ENCODE data around the gene GMPR2. TPM values are rescaled to one million over a fixed set of nuclear protein-coding genes. Genes with fewer than 3 reads are reported as not detected.
"Not testable (repeated sequence)": the region's sequence is repeated elsewhere in the genome, so short reads cannot be mapped to it uniquely, and the experiment has no call there.

The GMPR2 gene
- total RNA-seq, 1 donor from 2014 or later = 73.2 TPM

- no peak for TF ChIP-seq CTCF (IDR thresholded peaks at IDR 0.05)
These were observed 7.6 kb downstream of the GMPR2 start for GRCh38 chr14:24240110-24240918.

GRCh38 chr14:24241829-24242443 lies 9.2 kb downstream of the GMPR2 start:
- ATAC-seq (peak; percentile 94), DNase-seq (peak; percentile 97)
- Histone ChIP-seq H3K27ac (peak overlapping the region; percentile 100), H3K4me3 (peak overlapping the region; percentile 95), H3K9me3 (no peaks in the 10 kb centered on the region), H3K36me3 (peaks cover 44% of the 10 kb centered on the region), H3K27me3 (no peaks in the 10 kb centered on the region), H3K4me1 (peaks cover 41% of the 10 kb centered on the region)
- peak; percentile 56 for TF ChIP-seq CTCF (IDR thresholded peaks at IDR 0.05)
- intact Hi-C loops (cut with DNase I) = no loop called here

More at GRCh38 chr14:24240110-24240918, 7.6 kb downstream of the GMPR2 start:
- H3K36me3 ChIP-seq = peaks cover 60% of the 10 kb centered on the region
- H3K27ac ChIP-seq = no peak overlapping the region
- ATAC-seq (no peak), DNase-seq (peak; percentile 21)
- intact Hi-C loops (cut with DNase I) = no loop called here
- H3K9me3 ChIP-seq = no peaks in the 10 kb centered on the region
- H3K4me1 ChIP-seq = peaks cover 41% of the 10 kb centered on the region
- no peaks in the 10 kb centered on the region for H3K27me3 ChIP-seq
- peak overlapping the region; percentile 2 for H3K4me3 ChIP-seq

- no peak for ATAC-seq
- peak overlapping the region; percentile 95 for H3K4me3 ChIP-seq
- DNase-seq = no peak
These were observed 10.7 kb downstream of the GMPR2 start for GRCh38 chr14:24243336-24243836.

GRCh38 chr14:24245350-24245749 lies 12.6 kb downstream of the GMPR2 start:
- Histone ChIP-seq H3K4me1 (peaks cover 22% of the 10 kb centered on the region), H3K36me3 (peaks cover 10% of the 10 kb centered on the region)
- intact Hi-C loops (cut with DNase I); H3K27me3 ChIP-seq; H3K9me3 ChIP-seq; H3K27ac ChIP-seq; ATAC-seq; H3K4me3 ChIP-seq: not testable (repeated sequence)
- peak; percentile 35 for DNase-seq

More at GRCh38 chr14:24243336-24243836, 10.7 kb downstream of the GMPR2 start:
- no peaks in the 10 kb centered on the region for H3K27me3 ChIP-seq
- intact Hi-C loops (cut with DNase I) = no loop called here
- TF ChIP-seq CTCF (IDR thresholded peaks at IDR 0.05) = no peak
- peaks cover 41% of the 10 kb centered on the region for H3K4me1 ChIP-seq
- peaks cover 30% of the 10 kb centered on the region for H3K36me3 ChIP-seq
- H3K27ac ChIP-seq = peak overlapping the region; percentile 100
- no peaks in the 10 kb centered on the region for H3K9me3 ChIP-seq

GRCh38 chr14:24246765-24247212 lies 14.1 kb downstream of the GMPR2 start:
- Histone ChIP-seq H3K9me3 (no peaks in the 10 kb centered on the region), H3K36me3 (no peaks in the 10 kb centered on the region), H3K27ac (no peak overlapping the region), H3K4me3 (no peak overlapping the region), H3K4me1 (peaks cover 8% of the 10 kb centered on the region), H3K27me3 (no peaks in the 10 kb centered on the region)
- no peak for TF ChIP-seq CTCF (IDR thresholded peaks at IDR 0.05)
- intact Hi-C loops (cut with DNase I) = no loop called here
- DNase-seq (peak; percentile 10), ATAC-seq (no peak)

- H3K4me1 ChIP-seq = peaks cover 7% of the 10 kb centered on the region
- no peak for TF ChIP-seq CTCF (IDR thresholded peaks at IDR 0.05)
- intact Hi-C loops (cut with DNase I) = no loop called here
These were observed 14.7 kb downstream of the GMPR2 start for GRCh38 chr14:24247422-24247821.

More at GRCh38 chr14:24247422-24247821, 14.7 kb downstream of the GMPR2 start:
- H3K27ac ChIP-seq = no peak overlapping the region
- no peak overlapping the region for H3K4me3 ChIP-seq
- no peaks in the 10 kb centered on the region for H3K27me3 ChIP-seq
- no peaks in the 10 kb centered on the region for H3K9me3 ChIP-seq
- DNase-seq = peak; percentile 0
- ATAC-seq = no peak
- H3K36me3 ChIP-seq = no peaks in the 10 kb centered on the region

All from upper lobe of right lung (tissue), 1 donor.